HepG2 (cell line): ENCODE results near the gene POU3F1. TPM values are rescaled to one million over a fixed set of nuclear protein-coding genes. Genes with fewer than 3 reads are reported as not detected.
A peak's percentile ranks its signal among the peaks of the same experiment; 100 is the strongest.

Experiments
- EHMT2 ChIP-seq: fragments of 200-600 bp; sonication (generic); IDR thresholded peaks from 2 replicates; pipeline ENCODE4 v1.7.0; 2017; ENCODE audit warnings: antibody characterized with exemption, low read depth, low read length, borderline replicate concordance
- TBX2 ChIP-seq: sonication (generic); formaldehyde crosslinking; IDR thresholded peaks from 2 replicates; pipeline ENCODE4 v1.5.0; 2020; ENCODE audit warnings: missing genetic modification reagents, mild to moderate bottlenecking, borderline replicate concordance
- WIZ ChIP-seq: sonication (generic); formaldehyde crosslinking; IDR thresholded peaks from 2 replicates; pipeline ENCODE4 v1.5.1; 2020; ENCODE audit warnings: mild to moderate bottlenecking, missing genetic modification reagents
- ZFYVE20 ChIP-seq: sonication (generic); formaldehyde crosslinking; IDR thresholded peaks from 2 replicates; pipeline ENCODE4 v1.8.0; 2023; ENCODE audit warnings: low read depth, mild to moderate bottlenecking, moderate library complexity, missing genetic modification reagents, borderline replicate concordance
- ZNF678 ChIP-seq: sonication (generic); formaldehyde crosslinking; IDR thresholded peaks from 2 replicates; pipeline ENCODE4 v1.4.0; 2020; ENCODE audit warnings: mild to moderate bottlenecking, missing genetic modification reagents
- polyA plus RNA-seq, 8 experiments: library from polyadenylated mRNA; depleted of rRNA in 3 of 8; stranded (reverse) in 7 of 8; unstranded in 1 of 8; fragments of >200 nt; fragmentation: Illumina TruSeq in 4 of 8; extraction: Trizol in 4 of 8; gene quantifications; 2 replicates each; pipeline versions ENCODE4 v1.2.1 to v1.2.3, GENCODE V29; 2011 to 2016; ENCODE audit warnings: low read depth in 4 of 8, missing spikeins in 1 of 8, mixed read lengths in 1 of 8; ENCODE audit not compliant: insufficient read depth in 1 of 8
- total RNA-seq, 5 experiments: library from RNA; depleted of rRNA; stranded (reverse); fragments of >200 nt; fragmentation: Illumina TruSeq; extraction: Trizol; gene quantifications; 2 replicates each; pipeline ENCODE4 v1.2.3, GENCODE V29; 2016; ENCODE audit warnings: low read depth in 1 of 5
- TF ChIP-seq, protein P1 (sequence below), 2 experiments: sonication (generic) in 1 of 2; formaldehyde crosslinking in 1 of 2; IDR thresholded peaks; 2 replicates each; pipeline versions ENCODE4 v1.6.1 to v1.9.0; 2014 to 2022; ENCODE audit warnings: antibody characterized with exemption in 1 of 2, borderline replicate concordance in 1 of 2, inconsistent platforms in 1 of 2, low read depth in 1 of 2, missing genetic modification reagents in 1 of 2
- TF ChIP-seq, protein P2 (sequence below): sonication (generic); formaldehyde crosslinking; IDR thresholded peaks from 2 replicates; pipeline ENCODE4 v1.4.0; 2020; ENCODE audit warnings: mild to moderate bottlenecking, missing genetic modification reagents

Gene POU3F1
- total and polyA plus RNA-seq, 2 of the 13 experiments (the other 11 are each of a cell fraction or from before 2014, with no cell fraction given) = not detected

DNA sequence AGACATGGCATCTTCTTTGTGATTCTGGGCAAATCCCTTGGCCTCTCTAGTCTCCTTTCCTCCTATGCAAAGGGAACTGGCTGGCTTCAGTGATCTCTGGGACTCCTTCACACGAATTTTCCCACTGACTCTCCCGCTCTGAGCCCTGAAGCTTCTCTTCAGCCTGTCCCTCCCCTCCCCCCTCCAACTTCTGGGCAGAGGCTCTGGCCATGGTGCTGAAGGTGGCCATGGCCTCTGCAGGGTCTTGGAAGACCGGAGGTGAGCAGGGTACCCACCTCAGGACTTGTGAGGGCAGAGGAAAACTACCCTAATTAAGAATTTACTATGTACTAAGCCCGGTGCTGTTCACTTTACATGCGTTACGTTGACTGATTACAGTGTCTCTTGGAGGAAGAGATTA, 29.4 kb upstream of the POU3F1 start (continued):
- TF ChIP-seq, protein P1, sequence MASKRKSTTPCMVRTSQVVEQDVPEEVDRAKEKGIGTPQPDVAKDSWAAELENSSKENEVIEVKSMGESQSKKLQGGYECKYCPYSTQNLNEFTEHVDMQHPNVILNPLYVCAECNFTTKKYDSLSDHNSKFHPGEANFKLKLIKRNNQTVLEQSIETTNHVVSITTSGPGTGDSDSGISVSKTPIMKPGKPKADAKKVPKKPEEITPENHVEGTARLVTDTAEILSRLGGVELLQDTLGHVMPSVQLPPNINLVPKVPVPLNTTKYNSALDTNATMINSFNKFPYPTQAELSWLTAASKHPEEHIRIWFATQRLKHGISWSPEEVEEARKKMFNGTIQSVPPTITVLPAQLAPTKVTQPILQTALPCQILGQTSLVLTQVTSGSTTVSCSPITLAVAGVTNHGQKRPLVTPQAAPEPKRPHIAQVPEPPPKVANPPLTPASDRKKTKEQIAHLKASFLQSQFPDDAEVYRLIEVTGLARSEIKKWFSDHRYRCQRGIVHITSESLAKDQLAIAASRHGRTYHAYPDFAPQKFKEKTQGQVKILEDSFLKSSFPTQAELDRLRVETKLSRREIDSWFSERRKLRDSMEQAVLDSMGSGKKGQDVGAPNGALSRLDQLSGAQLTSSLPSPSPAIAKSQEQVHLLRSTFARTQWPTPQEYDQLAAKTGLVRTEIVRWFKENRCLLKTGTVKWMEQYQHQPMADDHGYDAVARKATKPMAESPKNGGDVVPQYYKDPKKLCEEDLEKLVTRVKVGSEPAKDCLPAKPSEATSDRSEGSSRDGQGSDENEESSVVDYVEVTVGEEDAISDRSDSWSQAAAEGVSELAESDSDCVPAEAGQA (IDR thresholded peaks at IDR 0.05; ENCODE audit: low read depth) = no peak
- TF ChIP-seq, protein P1 (CRISPR knock-in tag; IDR thresholded peaks at IDR 0.05; ENCODE audit: borderline replicate concordance) = no peak
- TF ChIP-seq WIZ (CRISPR knock-in tag) = peak; percentile 67; the same call in 1 of the 2 replicates
- TF ChIP-seq EHMT2 = peak; percentile 83
- 0 out of 2 replicates have a peak, but pooled peaks have one; percentile 33 for TF ChIP-seq TBX2 (CRISPR knock-in tag)
- 0 out of 2 replicates have a peak, but pooled peaks have one; percentile 36 for TF ChIP-seq ZNF678 (CRISPR knock-in tag)
- no peak for TF ChIP-seq ZFYVE20 (CRISPR knock-in tag)
- TF ChIP-seq, protein P2, sequence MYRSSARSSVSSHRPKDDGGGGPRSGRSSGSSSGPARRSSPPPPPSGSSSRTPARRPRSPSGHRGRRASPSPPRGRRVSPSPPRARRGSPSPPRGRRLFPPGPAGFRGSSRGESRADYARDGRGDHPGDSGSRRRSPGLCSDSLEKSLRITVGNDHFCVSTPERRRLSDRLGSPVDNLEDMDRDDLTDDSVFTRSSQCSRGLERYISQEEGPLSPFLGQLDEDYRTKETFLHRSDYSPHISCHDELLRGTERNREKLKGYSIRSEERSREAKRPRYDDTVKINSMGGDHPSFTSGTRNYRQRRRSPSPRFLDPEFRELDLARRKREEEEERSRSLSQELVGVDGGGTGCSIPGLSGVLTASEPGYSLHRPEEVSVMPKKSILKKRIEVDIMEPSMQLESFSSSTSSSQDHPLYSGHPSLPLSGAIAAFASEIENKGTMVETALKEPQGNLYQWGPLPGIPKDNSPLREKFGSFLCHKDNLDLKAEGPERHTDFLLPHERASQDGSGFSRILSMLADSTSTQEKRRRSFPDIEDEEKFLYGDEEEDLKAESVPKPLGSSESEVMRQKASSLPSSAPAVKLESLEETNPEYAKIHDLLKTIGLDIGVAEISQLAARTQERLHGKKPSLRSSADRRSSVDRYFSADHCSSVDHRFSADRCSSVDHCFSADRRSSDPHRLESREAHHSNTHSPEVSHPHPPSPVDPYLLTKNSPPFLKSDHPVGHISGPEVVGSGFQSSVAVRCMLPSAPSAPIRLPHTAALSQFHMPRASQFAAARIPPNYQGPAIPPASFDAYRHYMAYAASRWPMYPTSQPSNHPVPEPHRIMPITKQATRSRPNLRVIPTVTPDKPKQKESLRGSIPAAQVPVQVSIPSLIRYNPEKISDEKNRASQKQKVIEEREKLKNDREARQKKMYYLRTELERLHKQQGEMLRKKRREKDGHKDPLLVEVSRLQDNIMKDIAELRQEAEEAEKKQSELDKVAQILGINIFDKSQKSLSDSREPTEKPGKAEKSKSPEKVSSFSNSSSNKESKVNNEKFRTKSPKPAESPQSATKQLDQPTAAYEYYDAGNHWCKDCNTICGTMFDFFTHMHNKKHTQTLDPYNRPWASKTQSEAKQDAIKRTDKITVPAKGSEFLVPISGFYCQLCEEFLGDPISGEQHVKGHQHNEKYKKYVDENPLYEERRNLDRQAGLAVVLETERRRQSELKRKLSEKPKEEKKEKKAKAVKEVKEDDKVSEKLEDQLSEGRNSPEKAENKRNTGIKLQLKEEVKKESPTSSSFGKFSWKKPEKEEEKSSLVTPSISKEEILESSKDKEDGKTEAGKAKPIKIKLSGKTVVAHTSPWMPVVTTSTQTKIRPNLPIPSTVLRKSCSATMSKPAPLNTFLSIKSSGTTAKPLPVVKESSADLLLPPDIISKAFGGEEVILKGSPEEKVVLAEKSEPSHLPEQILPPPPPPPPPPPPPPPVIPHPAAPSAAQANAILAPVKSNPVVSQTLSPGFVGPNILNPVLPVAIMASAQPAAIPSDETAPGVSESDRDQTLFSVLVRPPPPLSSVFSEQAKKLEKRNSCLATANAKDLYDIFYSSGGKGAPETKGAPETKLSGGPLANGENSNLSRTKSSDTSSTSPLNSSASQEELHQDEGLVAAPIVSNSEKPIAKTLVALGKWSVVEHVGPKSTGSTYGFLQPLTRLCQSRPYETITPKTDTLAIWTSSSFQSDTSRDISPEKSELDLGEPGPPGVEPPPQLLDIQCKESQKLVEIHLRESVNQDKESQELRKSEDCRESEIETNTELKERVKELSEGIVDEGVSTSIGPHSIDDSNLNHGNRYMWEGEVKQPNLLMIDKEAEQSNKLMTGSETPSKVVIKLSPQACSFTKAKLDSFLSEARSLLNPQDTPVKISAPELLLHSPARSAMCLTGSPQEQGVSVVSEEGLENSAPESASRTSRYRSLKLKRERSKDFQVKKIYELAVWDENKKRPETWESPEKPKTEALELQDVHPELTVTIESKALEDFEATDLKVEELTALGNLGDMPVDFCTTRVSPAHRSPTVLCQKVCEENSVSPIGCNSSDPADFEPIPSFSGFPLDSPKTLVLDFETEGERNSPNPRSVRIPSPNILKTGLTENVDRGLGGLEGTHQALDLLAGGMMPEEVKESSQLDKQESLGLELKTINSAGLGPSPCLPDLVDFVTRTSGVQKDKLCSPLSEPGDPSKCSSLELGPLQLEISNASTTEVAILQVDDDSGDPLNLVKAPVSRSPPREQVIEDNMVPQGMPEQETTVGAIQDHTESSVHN (CRISPR knock-in tag) = no peak
